ENCODE results near the gene CCDC50.

DNA sequence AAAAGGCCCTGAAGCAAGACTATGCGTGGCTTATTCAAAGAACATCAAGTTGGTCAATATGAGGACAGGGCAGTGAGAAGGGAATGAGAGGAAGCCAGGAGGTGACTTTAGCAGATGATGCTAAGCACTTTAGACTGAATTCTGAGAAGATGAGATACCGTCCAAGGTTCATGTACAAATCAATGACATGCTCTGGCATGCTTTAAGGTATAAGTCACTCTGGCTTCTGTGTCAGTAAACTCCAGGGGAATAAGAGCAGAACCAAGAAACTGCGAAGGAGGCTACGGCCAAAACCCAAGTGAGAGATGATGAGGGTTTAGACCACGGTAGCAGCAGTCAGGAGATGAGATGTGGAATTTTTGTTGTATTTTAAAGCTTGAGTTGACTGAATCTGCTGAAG is 8.9 kb upstream of the CCDC50 start:
- no peak for TF ChIP-seq POLR2A (IDR thresholded peaks at IDR 0.05; ENCODE audit: low read length)
- TF ChIP-seq GATA1 (IDR thresholded peaks at IDR 0.05; ENCODE audit: low read depth, low read length): no peak
